ENCODE results near the gene SHOC1. TPM values are rescaled to one million over a fixed set of nuclear protein-coding genes. Genes with fewer than 3 reads are reported as not detected.
A peak's percentile ranks its signal among the peaks of the same experiment; 100 is the strongest.
"Not testable (repeated sequence)": the region's sequence is repeated elsewhere in the genome, so short reads cannot be mapped to it uniquely, and the experiment has no call there.

The SHOC1 gene
- total RNA-seq (2014; rRNA removed; shearing (Covaris generic)) = not detected in 2 replicates
- not detected in 2 replicates for polyA plus RNA-seq (2015; cell fraction: cytosol; rRNA removed)
- not detected in 2 replicates for polyA plus RNA-seq (2015; cell fraction: nucleus; rRNA removed)

GRCh38 chr9:111794835-111795556 lies at the start of gene SHOC1:
TSS of gene SHOC1 (minus strand) at chr9:111794937. CDS start at chr9:111791418, 3,519 bp downstream.
- no peak for DNase-seq (ENCODE audit: low read depth)

DNA sequence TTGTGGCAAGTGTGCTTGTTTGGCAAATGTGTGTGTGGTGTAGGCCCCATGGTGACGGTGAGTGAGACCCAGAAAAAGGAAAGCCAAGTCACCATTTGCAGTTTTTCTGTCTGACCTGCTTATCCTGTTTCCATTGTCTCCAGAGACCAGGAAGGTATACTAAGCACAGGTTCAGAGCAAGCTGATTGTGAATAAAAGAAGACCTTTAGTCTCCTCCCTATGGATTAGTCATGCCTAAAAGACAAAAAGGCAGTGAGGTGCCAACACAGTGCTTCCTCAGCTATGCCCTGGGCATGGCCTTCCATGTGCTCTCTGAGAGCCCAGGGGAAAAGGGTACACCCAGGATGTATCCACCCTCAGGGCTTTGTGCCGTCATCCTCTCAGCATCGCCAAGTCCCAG lies 49.2 kb upstream of the SHOC1 start:
- no peak for DNase-seq (ENCODE audit: low read depth)

- no peak for DNase-seq (ENCODE audit: low read depth)
These were observed 47.6 kb upstream of the SHOC1 start for GRCh38 chr9:111842313-111842712.

- DNase-seq (ENCODE audit: low read depth) = no peak
These were observed 45.7 kb upstream of the SHOC1 start for GRCh38 chr9:111840442-111840841.

- no peak for DNase-seq (ENCODE audit: low read depth)
These were observed 45.2 kb upstream of the SHOC1 start for GRCh38 chr9:111839987-111840386.

- no peak for DNase-seq (ENCODE audit: low read depth)
These were observed 44.6 kb upstream of the SHOC1 start for GRCh38 chr9:111839387-111839786.

GRCh38 chr9:111838439-111838838 lies 43.7 kb upstream of the SHOC1 start:
- no peak for DNase-seq (ENCODE audit: low read depth)

DNA sequence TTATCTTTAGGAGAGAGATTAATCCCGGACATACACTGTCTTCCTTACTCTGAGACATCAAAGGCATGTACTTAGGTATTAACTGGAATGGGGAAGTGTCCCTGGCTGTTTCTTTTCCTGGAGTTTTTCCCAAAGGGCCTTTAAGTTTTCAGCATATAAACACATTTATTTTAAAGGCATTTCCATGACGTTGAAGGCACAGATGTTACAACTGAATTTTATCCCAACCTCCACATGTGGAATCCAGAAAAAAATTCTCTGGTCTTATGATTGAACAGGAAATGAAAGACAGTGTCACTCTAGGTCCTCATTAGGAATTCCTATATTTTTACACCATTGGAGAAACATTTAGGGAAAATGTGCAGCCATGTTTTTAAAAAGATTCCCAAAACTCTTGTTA lies 41.6 kb upstream of the SHOC1 start:
- DNase-seq (ENCODE audit: low read depth) = no peak

GRCh38 chr9:111833941-111834340 lies 39.2 kb upstream of the SHOC1 start:
- no peak for DNase-seq (ENCODE audit: low read depth)

DNA sequence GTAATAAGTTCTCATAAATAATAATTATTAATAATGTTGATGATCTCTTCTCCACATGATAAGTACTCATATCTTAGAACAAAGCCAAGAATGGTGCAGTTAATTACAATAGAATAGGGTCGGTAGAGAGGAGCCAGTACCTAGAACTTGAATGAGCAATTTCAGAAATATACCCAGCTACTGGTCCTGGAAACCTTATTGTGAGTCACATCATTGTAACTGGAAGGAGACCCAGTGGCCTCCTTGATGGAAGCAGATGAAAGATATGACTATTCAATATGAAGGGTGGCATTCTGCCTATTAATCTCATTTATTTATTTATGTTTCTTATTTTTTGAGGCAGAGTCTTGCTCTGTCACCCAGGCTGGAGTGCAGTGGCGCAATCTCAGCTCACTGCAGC lies 37.7 kb upstream of the SHOC1 start:
- DNase-seq (ENCODE audit: low read depth) = no peak

DNA sequence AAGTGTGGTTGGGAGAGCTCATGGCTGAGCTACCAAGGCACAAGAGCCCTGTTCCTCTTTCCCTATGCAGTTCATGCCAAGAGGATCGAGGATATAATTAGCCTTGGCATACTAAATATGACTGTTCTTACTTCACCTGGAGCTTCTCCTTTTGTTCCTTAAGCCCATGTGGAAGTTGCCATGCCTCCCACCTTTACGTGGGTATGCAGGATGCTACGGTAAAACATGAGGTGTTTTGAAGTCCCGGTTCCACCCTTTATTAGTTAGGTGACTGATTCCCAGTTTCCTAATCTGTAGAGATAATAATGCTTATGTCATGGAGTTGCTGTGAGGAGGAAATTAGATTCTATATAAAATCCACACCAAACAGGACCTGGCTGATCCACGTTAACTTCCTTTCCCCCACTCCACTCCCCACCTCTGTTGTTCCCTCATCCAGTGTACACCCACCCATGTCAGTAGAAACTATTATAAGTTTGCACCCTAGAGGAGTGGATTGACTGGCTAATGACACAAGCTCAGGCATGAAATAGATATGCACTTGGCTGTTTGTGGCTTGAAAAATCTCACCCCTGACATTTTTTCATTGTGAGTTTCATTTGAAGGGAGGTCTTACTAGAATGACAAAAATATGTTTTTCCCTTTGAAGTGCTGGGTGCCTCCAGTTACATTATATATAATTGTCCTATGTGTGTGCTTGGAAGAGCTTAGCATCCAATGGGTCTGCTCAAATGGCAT lies 36.8 kb upstream of the SHOC1 start:
- no peak for DNase-seq (ENCODE audit: low read depth)

DNA sequence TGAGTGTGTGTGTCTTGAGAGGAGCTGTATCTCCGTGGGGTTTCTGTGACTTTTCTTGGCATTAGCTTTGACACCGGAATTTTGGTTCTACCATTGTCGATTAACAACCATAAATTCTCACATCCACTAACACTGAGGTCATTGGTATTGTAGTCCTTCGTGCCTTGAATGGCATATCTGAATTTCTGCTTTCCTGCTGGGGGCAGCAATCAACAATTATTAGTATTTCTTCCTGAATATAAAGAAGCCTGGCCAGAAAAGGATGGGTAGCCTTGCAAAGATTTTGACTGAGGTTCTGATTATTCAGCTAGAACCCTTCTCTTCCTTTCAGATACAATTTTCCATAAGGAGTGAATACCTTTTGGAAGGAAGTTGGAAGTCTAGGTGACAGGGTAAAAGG lies 33.5 kb upstream of the SHOC1 start:
- peak; percentile 17 for DNase-seq (ENCODE audit: low read depth)

DNA sequence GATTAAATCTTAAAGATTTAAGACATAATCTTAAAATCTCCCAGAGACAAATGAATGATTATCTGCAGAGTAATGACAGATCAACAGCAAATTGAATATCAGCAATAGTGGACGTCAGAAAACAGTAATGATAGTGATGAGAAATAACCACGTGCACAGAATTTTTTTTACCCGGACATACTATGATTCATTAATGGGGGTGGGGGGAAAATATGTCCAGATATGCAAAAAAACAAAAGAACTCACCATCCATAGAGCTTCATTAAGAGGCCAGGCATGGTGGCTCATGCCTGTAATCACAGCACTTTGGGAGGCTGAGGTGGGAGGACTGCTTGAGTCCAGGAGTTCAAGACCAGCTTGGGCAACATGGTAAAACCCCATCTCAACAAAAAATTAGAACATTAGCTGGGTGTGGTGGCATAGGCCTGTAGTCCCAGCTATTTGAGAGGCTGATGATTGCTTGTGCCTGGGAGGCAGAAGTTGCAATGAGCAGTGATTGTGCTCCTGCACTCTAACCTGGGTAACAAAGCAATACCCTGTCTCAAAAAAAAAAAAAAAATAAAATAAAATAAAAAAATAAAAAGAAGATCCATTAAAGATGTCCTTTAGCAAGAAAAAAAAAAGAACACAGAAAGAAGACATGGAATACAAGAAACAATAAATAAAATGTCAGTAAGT lies 30.9 kb upstream of the SHOC1 start:
- DNase-seq (ENCODE audit: low read depth) = peak; percentile 70

DNA sequence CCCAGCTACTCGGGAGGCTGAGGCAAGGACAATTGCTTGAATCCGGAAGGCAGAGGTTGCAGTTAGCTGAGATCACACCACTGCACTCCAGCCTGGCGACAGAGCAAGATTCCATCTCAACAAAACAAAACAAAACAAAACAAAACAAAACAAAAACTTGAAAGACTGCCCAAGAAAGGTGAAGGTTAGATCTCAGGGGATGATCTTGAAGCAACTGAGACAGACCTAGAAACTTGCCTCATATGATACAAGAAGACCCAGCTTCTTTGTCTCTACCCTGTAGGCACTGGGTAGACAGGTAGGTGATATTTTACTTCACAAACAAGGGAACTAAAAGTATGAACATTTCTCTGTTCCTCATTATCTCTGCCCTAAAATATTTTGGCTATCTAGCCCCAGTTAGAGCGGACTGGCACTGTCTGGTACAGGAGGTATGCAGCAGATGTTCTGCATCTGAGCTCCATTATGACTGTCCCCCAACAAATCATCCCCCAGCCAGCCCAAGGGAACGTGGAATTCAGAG lies 26.3 kb upstream of the SHOC1 start:
- no peak for DNase-seq (ENCODE audit: low read depth)

GRCh38 chr9:111819360-111819759 lies 24.6 kb upstream of the SHOC1 start:
- DNase-seq (ENCODE audit: low read depth) = no peak

GRCh38 chr9:111815285-111816070 lies 20.7 kb upstream of the SHOC1 start:
- DNase-seq (ENCODE audit: low read depth) = no peak

GRCh38 chr9:111812337-111812736 lies 17.6 kb upstream of the SHOC1 start:
- no peak for DNase-seq (ENCODE audit: low read depth)

DNA sequence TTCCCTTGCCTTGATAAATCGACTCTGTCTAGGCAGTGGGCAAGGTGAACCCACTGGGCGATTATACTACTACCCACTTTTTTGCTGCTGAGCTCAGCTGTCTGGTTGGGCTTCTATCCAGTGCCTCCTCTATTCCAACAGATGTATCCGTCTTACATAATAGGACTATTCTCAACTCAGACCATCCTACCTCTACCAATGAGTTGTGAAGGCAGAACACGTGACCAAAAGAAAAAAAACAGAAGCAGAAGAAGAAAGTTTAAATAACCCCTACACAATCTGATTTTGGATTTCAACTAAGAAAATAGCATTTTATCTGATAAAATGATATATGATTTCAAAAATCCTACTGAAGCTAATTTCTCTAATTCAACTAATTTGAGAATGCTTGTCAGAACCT lies 16.2 kb upstream of the SHOC1 start:
- no peak for DNase-seq (ENCODE audit: low read depth)

DNA sequence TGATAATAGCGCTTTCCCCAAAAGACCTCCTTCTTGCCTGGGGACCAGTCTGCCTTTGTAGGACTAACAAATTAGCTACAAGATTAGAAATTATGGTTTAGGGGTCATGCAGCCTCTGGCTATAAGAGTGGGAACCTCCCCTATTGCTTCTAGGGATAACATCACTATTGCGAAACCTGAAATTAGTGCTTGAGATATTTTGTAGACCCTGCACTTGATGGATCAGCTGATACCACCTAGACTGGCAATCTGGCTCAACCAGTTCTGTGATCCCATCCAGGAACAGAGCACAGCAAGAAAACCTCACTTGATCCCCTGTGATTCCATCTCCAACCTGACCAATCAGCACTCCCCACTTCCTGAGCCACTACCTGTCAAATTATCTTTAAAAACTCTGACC lies 15.7 kb upstream of the SHOC1 start:
- DNase-seq (ENCODE audit: low read depth) = not testable (repeated sequence)

- DNase-seq (ENCODE audit: low read depth) = peak; percentile 5
These were observed 12.5 kb upstream of the SHOC1 start for GRCh38 chr9:111807197-111807596.

- DNase-seq (ENCODE audit: low read depth) = no peak
These were observed 11.5 kb upstream of the SHOC1 start for GRCh38 chr9:111806259-111806658.

Data from HT1080 (cell line).